Keratinocyte (primary cell): Measurements from ENCODE around the gene TMF1. TPM values are rescaled to one million over a fixed set of nuclear protein-coding genes. Genes with fewer than 3 reads are reported as not detected.

Experiments used
- DNase-seq: peaks from one replicate; pipeline ENCODE4 v3.0.0-alpha.2; 2011; ENCODE audit warnings: low read depth, missing footprints, low spot score
- FAIRE-seq: peaks from 2 replicates; lab custom pipeline; 2011; peaks lifted over from hg19 to GRCh38; lab: Jason Lieb, UNC
- H2AFZ ChIP-seq: 2 replicates; pipeline ENCODE4 v1.6.0; 2012; ENCODE audit warnings: low read length, control low read depth, inconsistent platforms; ENCODE audit not compliant: control insufficient read depth
- H3K27ac ChIP-seq: 2 replicates; pipeline ENCODE4 v1.5.1; 2011; ENCODE audit warnings: low read length; ENCODE audit not compliant: control insufficient read depth, insufficient read depth
- H3K27me3 ChIP-seq: 3 replicates; pipeline ENCODE4 v1.6.0; 2011; ENCODE audit warnings: low read length; ENCODE audit not compliant: control insufficient read depth, insufficient read depth; ENCODE audit errors: extremely low read depth
- H3K36me3 ChIP-seq, 2 experiments: 2 replicates in 1 of 2; 3 replicates in 1 of 2; pipeline ENCODE4 v1.5.1; 2011; ENCODE audit warnings: low read length in 2 of 2, mild to moderate bottlenecking in 1 of 2; ENCODE audit not compliant: control insufficient read depth in 2 of 2, insufficient read depth in 2 of 2; ENCODE audit errors: extremely low read depth in 1 of 2
- H3K4me1 ChIP-seq: 3 replicates; pipeline ENCODE4 v1.5.1; 2011; ENCODE audit warnings: low read length; ENCODE audit not compliant: control insufficient read depth, insufficient read depth; ENCODE audit errors: extremely low read depth
- H3K4me2 ChIP-seq: 3 replicates; pipeline ENCODE4 v1.6.0; 2011; ENCODE audit warnings: low read depth, low read length; ENCODE audit not compliant: control insufficient read depth, insufficient read depth; ENCODE audit errors: extremely low read depth
- H3K4me3 ChIP-seq, 3 experiments: fragments of 200-600 bp in 1 of 3; sonication (generic) in 1 of 3; 2 replicates in 2 of 3; 3 replicates in 1 of 3; pipeline ENCODE4 v1.5.1; 2011 to 2016; ENCODE audit warnings: low read length in 3 of 3, mild to moderate bottlenecking in 3 of 3, control low read depth in 2 of 3, inconsistent platforms in 1 of 3, low read depth in 1 of 3, mixed read lengths in 1 of 3, mixed run types in 1 of 3, moderate library complexity in 1 of 3; ENCODE audit not compliant: control insufficient read depth in 2 of 3, insufficient read depth in 2 of 3; ENCODE audit errors: extremely low read depth in 1 of 3
- H3K79me2 ChIP-seq: 2 replicates; pipeline ENCODE4 v1.6.0; 2012; ENCODE audit warnings: low read length; ENCODE audit not compliant: control insufficient read depth, insufficient read depth
- H3K9ac ChIP-seq: 3 replicates; pipeline ENCODE4 v1.6.0; 2011; ENCODE audit warnings: low read length; ENCODE audit not compliant: control insufficient read depth, insufficient read depth; ENCODE audit errors: extremely low read depth
- H3K9me1 ChIP-seq: 3 replicates; pipeline ENCODE4 v1.6.0; 2011; ENCODE audit warnings: low read length; ENCODE audit not compliant: control insufficient read depth, insufficient read depth; ENCODE audit errors: extremely low read depth
- H3K9me3 ChIP-seq: 2 replicates; pipeline ENCODE4 v1.5.1; 2012; ENCODE audit warnings: low read depth, low read length; ENCODE audit not compliant: control insufficient read depth
- H4K20me1 ChIP-seq: 3 replicates; pipeline ENCODE4 v1.6.0; 2011; ENCODE audit warnings: low read length; ENCODE audit not compliant: control insufficient read depth, insufficient read depth; ENCODE audit errors: extremely low read depth
- CTCF ChIP-seq, 3 experiments: IDR thresholded peaks in 1 of 3; conservative IDR thresholded peaks in 1 of 3; optimal IDR thresholded peaks in 1 of 3; 2 replicates in 2 of 3; 3 replicates in 1 of 3; pipeline versions ENCODE3 to v1.5.1; 2011; ENCODE audit warnings: low read length in 3 of 3, mild to moderate bottlenecking in 3 of 3, moderate library complexity in 2 of 3, control low read depth in 1 of 3, inconsistent platforms in 1 of 3; ENCODE audit not compliant: insufficient read depth in 2 of 3; ENCODE audit errors: extremely low read depth in 1 of 3
- EZH2 ChIP-seq: IDR thresholded peaks from one replicate; pipeline ENCODE4 v1.6.1; 2012; ENCODE audit warnings: inconsistent platforms, mild to moderate bottlenecking, low read length, moderate library complexity
- dilution Hi-C: fragments of 300-500 bp; cut with MboI; formaldehyde crosslinking; loops from one replicate; pipeline ENCODE4 v1.7.0; 2020; ENCODE audit warnings: low sequenced_read_pairs; ENCODE audit not compliant: extremely low pct_ligation_motif_present
- polyA plus RNA-seq, 5 experiments: library from polyadenylated mRNA; depleted of rRNA in 3 of 5; stranded (reverse) in 3 of 5; stranded (forward) in 1 of 5; unstranded in 1 of 5; fragments of >200 nt; gene quantifications; 1 replicate in 1 of 5; 2 replicates in 3 of 5; 3 replicates in 1 of 5; pipeline versions ENCODE4 v1.2.1 to v1.2.3, GENCODE V29; 2011 to 2012; ENCODE audit warnings: missing spikeins in 2 of 5, low read depth in 1 of 5, low replicate concordance in 1 of 5

TMF1 gene
- polyA plus RNA-seq, 1 donor (not counting 4 experiments of a cell fraction or from before 2014, with no cell fraction given) = 13.7 TPM

- H3K4me1 ChIP-seq = no peaks in the 10 kb centered on the region
- H3K9me3 ChIP-seq = no peaks in the 10 kb centered on the region
- H3K27me3 ChIP-seq = no peaks in the 10 kb centered on the region
- H3K27ac ChIP-seq = no peak overlapping the region
- DNase-seq = no peak
- H3K36me3 ChIP-seq = peaks cover 17 to 25% of the 10 kb centered on the region in 2 experiments
- no peaks in the 10 kb centered on the region for H4K20me1 ChIP-seq
- no peak overlapping the region for H3K4me2 ChIP-seq
- no peak for FAIRE-seq
- H3K9ac ChIP-seq = no peak overlapping the region
- H3K4me3 ChIP-seq = no peak overlapping the region
- no peaks in the 10 kb centered on the region for H3K9me1 ChIP-seq
- TF ChIP-seq EZH2 = no peak
- TF ChIP-seq CTCF (optimal IDR thresholded peaks at IDR 0.05 in 1 of 3, IDR thresholded peaks at IDR 0.05 in 1 of 3, conservative IDR thresholded peaks at IDR 0.05 in 1 of 3; ENCODE audit: extremely low read depth in 1 of 3, insufficient read depth in 2 of 3, low read length in 3 of 3) = no peak
- dilution Hi-C loops = no loop called here
- no peak overlapping the region for H2AFZ ChIP-seq
- no peaks in the 10 kb centered on the region for H3K79me2 ChIP-seq
Measured at GRCh38 chr3:69058180-69058946, 6.2 kb upstream of the TMF1 start.

- dilution Hi-C loops = no loop called here
Measured at GRCh38 chr3:69052472-69052898, 352 bp upstream of the TMF1 start.

More at GRCh38 chr3:69052472-69052898, 352 bp upstream of the TMF1 start:
- no peak for DNase-seq
- Histone ChIP-seq H3K4me1 (peaks cover 13% of the 10 kb centered on the region), H2AFZ (peak overlapping the region; percentile 32), H3K9me1 (no peaks in the 10 kb centered on the region), H3K4me2 (peak overlapping the region; percentile 73), H3K36me3 (peaks cover 9 to 10% of the 10 kb centered on the region in 2 experiments), H3K9ac (peak overlapping the region; percentile 96), H3K9me3 (no peaks in the 10 kb centered on the region), H3K4me3 (peak overlapping the region; percentile 27 to 76 (median 72)), H4K20me1 (no peaks in the 10 kb centered on the region), H3K27me3 (no peaks in the 10 kb centered on the region), H3K79me2 (peaks cover 44% of the 10 kb centered on the region), H3K27ac (peak overlapping the region; percentile 86)
- peak; percentile 52 for FAIRE-seq
- no peak for TF ChIP-seq EZH2
- no peak for TF ChIP-seq CTCF (optimal IDR thresholded peaks at IDR 0.05 in 1 of 3, IDR thresholded peaks at IDR 0.05 in 1 of 3, conservative IDR thresholded peaks at IDR 0.05 in 1 of 3; ENCODE audit: extremely low read depth in 1 of 3, insufficient read depth in 2 of 3, low read length in 3 of 3)
